ENCODE results near the gene CCDC82.

DNA sequence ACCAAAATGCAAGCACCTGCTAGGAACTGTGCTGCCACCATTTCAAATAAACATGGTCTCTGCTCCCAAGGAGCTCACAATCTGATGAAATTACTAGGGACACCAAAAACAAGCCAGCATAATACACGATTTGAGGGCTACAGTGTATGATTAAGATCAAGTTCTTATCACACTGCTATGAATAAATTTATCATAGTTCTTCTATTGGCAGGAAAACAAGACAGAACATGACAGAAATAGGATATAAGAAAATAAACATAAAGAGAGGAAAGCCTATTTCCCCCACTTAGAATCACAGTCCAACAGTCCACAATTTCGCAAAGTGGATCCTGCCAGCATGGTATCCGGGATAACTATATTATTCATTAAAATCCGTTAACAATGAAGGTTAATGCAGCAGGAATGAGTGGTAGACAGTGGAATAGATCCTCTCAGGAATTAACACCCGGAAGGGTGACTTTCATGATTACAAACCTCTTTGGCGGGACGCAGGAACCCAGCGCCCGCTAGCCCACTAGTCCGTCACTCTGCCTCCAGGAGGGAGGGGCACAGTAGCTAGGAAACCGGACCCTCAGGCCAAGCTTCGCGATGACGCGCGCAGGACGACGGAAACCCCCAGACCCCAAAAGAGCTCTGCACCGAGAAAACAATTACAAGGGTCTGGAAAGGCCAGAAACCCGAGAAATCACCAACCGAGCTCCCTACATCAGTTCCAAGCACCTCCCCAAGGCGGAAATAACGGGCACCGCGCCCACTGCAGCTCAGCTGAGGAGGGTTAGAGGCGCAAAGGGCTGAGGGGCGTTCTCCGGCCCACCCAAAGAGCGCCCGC lies 607 bp downstream of the CCDC82 start:
- TF ChIP-seq, protein P1, sequence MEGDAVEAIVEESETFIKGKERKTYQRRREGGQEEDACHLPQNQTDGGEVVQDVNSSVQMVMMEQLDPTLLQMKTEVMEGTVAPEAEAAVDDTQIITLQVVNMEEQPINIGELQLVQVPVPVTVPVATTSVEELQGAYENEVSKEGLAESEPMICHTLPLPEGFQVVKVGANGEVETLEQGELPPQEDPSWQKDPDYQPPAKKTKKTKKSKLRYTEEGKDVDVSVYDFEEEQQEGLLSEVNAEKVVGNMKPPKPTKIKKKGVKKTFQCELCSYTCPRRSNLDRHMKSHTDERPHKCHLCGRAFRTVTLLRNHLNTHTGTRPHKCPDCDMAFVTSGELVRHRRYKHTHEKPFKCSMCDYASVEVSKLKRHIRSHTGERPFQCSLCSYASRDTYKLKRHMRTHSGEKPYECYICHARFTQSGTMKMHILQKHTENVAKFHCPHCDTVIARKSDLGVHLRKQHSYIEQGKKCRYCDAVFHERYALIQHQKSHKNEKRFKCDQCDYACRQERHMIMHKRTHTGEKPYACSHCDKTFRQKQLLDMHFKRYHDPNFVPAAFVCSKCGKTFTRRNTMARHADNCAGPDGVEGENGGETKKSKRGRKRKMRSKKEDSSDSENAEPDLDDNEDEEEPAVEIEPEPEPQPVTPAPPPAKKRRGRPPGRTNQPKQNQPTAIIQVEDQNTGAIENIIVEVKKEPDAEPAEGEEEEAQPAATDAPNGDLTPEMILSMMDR (IDR thresholded peaks at IDR 0.05): peak in 1 of 4 experiments; percentile 8
- TF ChIP-seq POLR2A (IDR thresholded peaks at IDR 0.05): no peak

All from uterus (tissue), 2 donors.